HG02798 (cell line): Measurements from ENCODE around the gene THSD4.

ENCODE experiments used
- ATAC-seq: cut with Tn5 transposase; IDR thresholded peaks from one replicate; pipeline ENCODE4 v1.9.1; 2021; ENCODE audit warnings: mild to moderate bottlenecking; ENCODE audit not compliant: unreplicated experiment, poor library complexity

Gene THSD4

GRCh38 chr15:71276336-71276665, 161.0 kb downstream of the THSD4 start:
- no peak for ATAC-seq

GRCh38 chr15:71278989-71279756, 163.9 kb downstream of the THSD4 start:
- no peak for ATAC-seq

- ATAC-seq: no peak
Observed at GRCh38 chr15:71279757-71280141, 164.5 kb downstream of the THSD4 start.

DNA sequence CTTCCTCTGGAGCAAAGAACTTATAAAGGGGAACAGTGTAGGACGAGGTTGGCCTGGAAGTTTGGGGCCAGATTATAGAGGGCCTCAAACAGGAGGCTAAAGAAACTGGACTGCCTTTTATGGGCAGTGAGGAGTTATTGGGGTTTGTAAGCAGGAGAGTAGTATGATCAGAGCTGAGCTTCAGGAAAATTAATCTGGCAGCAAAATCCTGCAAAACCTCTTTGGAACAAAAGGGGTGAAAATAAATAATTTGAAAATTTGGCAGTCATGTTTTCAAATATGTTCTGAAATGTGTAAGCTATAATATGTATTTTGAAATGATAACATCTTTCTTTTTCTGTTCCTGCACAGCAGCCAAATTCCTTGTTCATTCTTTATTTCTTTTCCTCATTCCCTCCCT, 164.9 kb downstream of the THSD4 start:
- no peak for ATAC-seq

- ATAC-seq: no peak
Observed at GRCh38 chr15:71281256-71281655, 166.0 kb downstream of the THSD4 start.

DNA sequence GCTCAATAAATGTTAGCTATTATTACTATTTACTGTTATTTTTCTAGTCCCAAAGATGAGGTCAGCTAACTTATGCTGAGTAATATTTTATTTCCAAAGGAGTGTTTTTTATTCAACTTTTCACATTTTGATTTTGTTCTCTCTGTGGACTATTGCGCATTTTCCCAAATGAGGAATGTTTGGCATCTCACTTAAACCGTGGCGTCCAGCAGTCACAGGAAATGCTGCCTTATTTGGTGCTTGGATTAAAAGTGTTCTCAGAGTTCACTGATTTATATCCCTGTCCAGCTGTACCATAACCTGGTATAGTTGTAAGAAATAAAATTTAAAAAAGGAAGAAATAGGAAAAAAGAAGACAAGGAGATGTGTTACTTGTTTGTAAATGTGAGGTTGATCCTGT, 166.8 kb downstream of the THSD4 start:
- ATAC-seq: no peak

DNA sequence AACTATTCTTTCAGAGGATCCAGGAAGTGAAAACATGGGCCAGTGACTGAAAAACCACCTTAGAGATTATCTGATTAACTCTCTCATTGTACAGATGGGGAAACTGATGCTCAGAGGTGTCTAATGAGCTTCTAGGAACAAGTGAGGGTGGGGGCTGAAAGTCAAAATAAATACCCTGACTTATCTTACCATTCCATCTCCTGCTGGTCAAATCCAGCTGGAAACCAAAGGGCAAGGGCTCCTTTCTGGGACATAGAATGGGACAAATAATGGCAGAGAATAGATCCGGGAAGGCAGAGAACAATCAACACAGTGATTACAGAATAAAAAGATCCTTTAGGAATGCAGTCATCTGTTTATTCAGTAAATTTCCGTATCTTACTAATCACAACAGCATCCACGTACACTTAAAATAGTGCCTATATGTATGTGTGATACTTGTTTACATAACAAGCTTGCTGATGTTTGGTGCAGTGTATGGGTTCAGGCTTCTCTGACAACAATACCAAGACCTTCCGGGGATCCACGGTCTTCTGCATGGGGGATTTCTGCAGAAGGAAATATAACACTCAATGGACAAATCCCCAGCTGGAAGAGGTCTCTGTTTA, 173.2 kb downstream of the THSD4 start:
- no peak for ATAC-seq

DNA sequence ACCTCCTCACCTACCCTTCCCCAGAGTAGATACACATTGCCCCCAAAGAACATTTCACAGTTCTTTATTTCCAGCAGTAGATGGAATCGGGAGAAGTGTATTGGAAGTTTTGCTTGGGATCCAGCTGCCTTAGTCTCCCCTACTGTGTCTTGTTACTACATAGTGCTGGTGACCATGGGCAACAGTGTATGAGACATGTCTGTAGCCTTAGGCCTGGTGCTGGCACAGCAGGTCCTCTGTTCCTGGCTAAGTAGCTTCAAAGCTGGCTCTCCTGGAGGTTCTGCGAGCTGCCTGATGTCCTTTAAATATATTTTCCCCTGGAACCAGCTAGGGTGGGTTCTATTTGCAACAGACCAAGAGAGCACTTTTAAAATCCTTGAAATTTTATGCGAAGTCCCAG, 174.7 kb downstream of the THSD4 start:
- no peak for ATAC-seq

DNA sequence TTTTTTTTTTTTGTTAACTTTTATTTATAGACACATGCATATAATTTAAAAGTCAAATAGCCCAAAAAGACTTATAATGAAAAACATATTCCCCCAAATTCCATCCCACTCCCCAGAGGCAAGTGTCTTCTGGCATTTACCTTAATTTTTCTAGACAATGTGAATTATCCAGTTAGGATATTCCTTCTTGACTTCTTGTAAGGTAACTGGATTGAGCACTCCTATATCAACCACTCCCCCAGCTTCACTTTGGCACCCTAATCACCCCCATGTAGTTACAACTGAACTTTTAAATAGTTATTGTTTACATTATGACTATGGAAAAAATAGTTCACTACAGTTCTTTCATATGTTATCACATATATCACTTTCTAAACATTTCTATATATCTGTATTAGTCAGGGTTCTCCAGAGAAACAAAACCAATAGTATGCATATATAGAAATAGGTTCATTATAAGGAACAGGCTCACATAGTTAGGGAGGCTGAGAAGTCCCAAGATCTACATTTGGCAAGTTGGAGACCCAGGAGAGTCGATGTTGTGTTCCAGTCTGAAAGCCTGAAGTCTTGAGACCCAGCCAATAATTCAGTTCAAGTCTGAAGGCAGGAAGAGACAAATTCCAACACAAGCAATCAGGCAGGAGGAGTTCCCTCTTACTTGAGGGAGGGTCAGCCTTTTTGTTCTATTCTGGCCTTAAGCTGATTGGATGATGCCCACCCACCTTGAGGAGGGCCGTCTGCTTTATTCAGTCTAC, 175.8 kb downstream of the THSD4 start:
- no peak for ATAC-seq

DNA sequence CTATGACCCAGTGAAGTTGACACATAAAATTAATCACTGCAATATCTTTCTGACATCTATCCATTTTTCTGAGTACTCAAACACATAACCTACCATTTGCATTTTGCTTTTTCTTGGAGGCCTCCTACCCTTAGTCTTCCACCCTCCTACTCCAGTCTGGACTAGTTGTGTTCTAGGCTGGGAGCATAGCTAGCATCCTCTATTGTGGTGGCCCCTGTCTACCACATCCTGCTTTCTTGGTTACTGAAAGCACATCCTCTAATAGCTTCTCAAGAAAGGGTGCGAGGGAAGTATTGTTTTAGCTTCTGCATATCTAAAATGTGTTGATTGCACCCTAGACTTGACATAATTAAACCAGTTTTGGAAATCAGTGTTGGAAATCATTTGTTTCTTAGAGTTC, 176.5 kb downstream of the THSD4 start:
- ATAC-seq: no peak

DNA sequence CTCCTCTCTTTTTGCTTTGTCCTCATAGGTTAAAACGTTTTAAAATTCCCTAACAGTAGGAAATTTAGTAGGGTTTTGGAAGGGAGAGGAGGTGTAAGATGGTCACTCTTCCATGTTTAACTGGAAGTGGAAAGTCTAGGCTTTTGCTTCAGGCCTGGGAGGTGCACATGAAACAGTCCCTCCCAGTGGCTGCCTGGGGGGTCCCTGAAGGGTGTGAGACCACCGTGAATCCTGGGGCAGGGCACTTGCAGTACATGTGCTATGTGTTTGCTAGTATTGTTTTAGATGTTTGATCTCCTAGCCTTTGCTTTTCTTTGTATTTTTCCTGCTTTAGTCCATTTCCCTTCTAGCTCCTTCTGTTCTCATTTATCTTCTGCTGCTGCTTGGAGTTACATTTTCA, 178.5 kb downstream of the THSD4 start:
- ATAC-seq: no peak

- ATAC-seq: no peak
Observed at GRCh38 chr15:71294251-71294910, 179.1 kb downstream of the THSD4 start.

DNA sequence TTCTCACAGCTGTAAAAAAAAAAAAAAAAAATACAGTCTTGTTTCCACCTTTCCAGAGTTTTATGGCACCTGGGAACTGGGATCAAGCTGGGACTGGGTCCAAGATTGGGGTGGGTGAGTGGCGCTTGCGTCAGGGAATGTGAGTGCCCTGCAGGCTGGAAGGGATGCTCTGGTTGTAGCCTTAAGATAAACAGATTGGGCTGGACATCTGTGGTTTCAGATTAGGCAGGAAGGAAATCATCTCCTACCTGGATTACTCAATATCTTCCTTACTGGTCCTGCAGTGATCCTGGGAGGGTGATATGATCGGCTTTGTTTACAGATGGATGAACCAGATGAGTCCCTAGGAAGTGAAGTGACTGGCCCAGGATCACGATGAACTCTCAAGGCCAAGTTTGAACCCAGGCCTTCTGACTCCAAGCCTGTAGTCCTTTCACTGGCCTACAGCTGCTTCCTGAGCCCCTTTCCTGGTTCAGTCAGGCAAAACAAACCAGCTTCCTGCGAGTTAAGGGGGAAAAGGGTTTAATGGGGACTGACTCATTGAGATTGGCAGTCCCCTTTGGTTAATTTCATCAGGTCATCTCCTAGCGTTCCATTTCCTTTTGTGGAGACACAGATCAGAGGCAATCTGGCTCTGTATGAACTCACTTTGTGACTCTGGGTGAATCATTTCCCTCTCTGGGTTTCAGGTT, 179.8 kb downstream of the THSD4 start:
- no peak for ATAC-seq

- no peak for ATAC-seq
Observed at GRCh38 chr15:71295603-71296314, 180.5 kb downstream of the THSD4 start.

DNA sequence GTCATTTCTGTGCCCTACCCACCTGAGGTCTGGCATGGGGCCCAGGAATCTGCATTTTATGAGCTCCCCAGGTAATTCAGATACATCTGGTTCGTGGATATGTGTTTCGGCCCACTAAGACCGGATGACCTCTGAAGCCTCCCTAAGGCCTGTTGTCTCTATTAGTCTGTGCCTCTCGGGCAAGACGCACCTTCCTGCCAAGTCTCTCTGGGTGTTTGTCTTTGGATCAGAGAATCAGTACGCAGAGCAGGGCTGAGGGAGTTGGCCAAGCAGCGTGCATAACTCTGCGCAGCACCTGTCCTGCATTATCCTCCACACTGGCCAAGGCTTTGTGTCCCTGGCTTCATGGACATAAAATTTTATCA, 181.0 kb downstream of the THSD4 start:
- ATAC-seq: no peak

GRCh38 chr15:71301958-71302621, 186.8 kb downstream of the THSD4 start:
- ATAC-seq: no peak

GRCh38 chr15:71302861-71303410, 187.7 kb downstream of the THSD4 start:
- no peak for ATAC-seq

GRCh38 chr15:71303977-71304376, 188.7 kb downstream of the THSD4 start:
- ATAC-seq: no peak

- ATAC-seq: no peak
Observed at GRCh38 chr15:71304681-71305080, 189.4 kb downstream of the THSD4 start.
